ENCODE data around the gene TSC22D3. TPM values are rescaled to one million over a fixed set of nuclear protein-coding genes. Genes with fewer than 3 reads are reported as not detected.
"Not testable (repeated sequence)": the region's sequence is repeated elsewhere in the genome, so short reads cannot be mapped to it uniquely, and the experiment has no call there.

The TSC22D3 gene
- total RNA-seq, 1 donor from 2014 or later = 41.4 TPM

DNA sequence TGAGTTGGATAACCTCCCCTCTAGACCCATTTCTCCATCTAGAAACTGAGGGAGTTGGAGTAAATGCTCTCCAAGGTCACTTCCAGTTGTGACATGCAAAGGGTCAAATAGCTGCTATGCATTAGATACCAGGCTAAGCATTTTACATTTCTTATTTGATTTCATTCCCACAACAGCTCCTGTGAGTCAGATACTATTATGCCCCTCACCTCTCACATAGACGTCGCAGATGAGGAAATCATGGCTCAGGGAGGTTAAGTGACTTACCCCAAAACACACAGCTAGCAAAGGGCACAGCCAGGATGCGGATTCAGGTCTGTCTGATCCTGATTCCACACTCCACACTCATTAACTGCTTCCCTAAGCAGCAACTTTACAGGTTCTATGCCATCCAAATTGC lies 89.6 kb downstream of the TSC22D3 start:
- Mint-ChIP-seq H3K9me3 (ENCODE audit: low read depth) (peaks cover 15% of the 10 kb centered on the region), H3K27me3 (peaks cover 2% of the 10 kb centered on the region), H3K36me3 (ENCODE audit: insufficient read depth) (no peaks in the 10 kb centered on the region), H3K27ac (no peak overlapping the region), H3K4me1 (ENCODE audit: low read depth) (peaks cover 8% of the 10 kb centered on the region), H3K4me3 (ENCODE audit: low read depth) (no peak overlapping the region)
- no peak for DNase-seq (ENCODE audit: low spot score, unreplicated experiment)
- TF ChIP-seq, protein P1, sequence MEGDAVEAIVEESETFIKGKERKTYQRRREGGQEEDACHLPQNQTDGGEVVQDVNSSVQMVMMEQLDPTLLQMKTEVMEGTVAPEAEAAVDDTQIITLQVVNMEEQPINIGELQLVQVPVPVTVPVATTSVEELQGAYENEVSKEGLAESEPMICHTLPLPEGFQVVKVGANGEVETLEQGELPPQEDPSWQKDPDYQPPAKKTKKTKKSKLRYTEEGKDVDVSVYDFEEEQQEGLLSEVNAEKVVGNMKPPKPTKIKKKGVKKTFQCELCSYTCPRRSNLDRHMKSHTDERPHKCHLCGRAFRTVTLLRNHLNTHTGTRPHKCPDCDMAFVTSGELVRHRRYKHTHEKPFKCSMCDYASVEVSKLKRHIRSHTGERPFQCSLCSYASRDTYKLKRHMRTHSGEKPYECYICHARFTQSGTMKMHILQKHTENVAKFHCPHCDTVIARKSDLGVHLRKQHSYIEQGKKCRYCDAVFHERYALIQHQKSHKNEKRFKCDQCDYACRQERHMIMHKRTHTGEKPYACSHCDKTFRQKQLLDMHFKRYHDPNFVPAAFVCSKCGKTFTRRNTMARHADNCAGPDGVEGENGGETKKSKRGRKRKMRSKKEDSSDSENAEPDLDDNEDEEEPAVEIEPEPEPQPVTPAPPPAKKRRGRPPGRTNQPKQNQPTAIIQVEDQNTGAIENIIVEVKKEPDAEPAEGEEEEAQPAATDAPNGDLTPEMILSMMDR (IDR thresholded peaks at IDR 0.05; ENCODE audit: unreplicated experiment) = no peak

DNA sequence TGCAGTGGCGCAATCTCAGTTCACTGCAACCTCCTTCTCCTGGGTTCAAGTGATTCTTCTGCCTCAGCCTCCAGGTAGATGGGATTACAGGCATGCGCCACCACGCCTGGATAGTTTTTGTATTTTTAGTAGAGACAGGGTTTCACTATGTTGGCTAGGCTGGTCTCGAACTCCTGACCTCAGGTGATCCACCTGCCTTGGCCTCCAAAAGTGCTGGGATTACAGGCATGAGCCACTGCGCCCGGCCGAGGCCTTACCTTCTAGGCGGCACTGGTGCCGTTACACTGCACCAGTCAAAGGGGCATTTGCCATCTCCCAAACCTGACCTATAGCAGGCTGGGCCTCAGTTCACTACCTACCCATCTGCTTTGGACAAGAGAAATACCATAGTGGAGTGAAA lies 90.0 kb downstream of the TSC22D3 start:
- not testable (repeated sequence) for H3K4me1 Mint-ChIP-seq (ENCODE audit: low read depth); H3K27ac Mint-ChIP-seq; H3K36me3 Mint-ChIP-seq (ENCODE audit: insufficient read depth); H3K4me3 Mint-ChIP-seq (ENCODE audit: low read depth); DNase-seq (ENCODE audit: low spot score, unreplicated experiment); H3K27me3 Mint-ChIP-seq
- H3K9me3 Mint-ChIP-seq (ENCODE audit: low read depth) = peaks cover 19% of the 10 kb centered on the region

DNA sequence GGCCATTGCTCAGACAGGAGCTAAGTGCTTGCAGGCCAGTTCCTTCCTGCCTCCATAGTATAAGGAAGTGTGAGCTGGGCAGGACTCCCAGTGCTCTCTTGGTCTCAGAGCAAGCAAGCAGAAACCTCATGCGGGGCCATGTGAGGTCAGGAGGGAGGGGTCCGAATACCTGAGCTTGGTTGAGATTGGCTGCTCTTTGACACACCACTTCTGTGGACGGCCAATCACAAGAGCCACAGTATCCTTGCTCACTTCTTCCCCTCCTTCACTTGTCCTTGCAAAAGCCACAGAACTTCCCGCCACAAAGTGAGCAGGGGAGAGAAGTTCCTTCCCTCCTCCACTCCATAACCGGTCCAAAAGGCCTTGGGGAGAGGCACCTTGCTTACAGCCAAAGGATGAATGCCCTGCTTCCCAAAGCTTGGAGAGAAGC lies 90.6 kb downstream of the TSC22D3 start:
- peaks cover 19% of the 10 kb centered on the region for H3K9me3 Mint-ChIP-seq (ENCODE audit: low read depth)

DNA sequence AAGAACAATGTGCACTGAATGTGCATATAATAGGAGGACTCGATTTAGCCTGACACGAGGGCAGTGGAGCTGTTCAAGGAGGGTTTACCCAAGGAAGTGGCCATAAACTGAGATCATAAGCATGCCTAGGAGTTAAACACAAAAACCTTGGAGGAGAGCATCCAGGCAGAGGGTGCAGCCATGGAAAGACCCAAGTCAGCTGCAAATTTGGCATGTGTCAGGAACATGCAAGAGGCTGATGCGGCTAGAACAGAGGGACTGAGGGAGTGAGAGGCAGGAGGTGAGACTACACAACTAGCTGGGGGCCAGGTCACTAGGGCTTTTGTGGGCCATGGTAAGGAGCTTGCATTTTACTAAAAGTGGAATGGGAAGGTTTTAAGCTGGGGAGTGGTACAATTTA lies 91.7 kb downstream of the TSC22D3 start:
- Mint-ChIP-seq H3K4me1 (ENCODE audit: low read depth) (peaks cover 8% of the 10 kb centered on the region), H3K27ac (no peak overlapping the region), H3K36me3 (ENCODE audit: insufficient read depth) (no peaks in the 10 kb centered on the region), H3K4me3 (ENCODE audit: low read depth) (no peak overlapping the region), H3K9me3 (ENCODE audit: low read depth) (peaks cover 19% of the 10 kb centered on the region), H3K27me3 (peaks cover 15% of the 10 kb centered on the region)
- TF ChIP-seq, protein P1 (IDR thresholded peaks at IDR 0.05; ENCODE audit: unreplicated experiment) = no peak
- DNase-seq (ENCODE audit: low spot score, unreplicated experiment) = no peak

More for the DNA sequence above, 90.6 kb downstream of the TSC22D3 start:
- H3K27ac Mint-ChIP-seq = no peak overlapping the region
- H3K4me3 Mint-ChIP-seq (ENCODE audit: low read depth) = no peak overlapping the region
- H3K4me1 Mint-ChIP-seq (ENCODE audit: low read depth) = peaks cover 8% of the 10 kb centered on the region
- no peak for DNase-seq (ENCODE audit: low spot score, unreplicated experiment)
- TF ChIP-seq, protein P1 (IDR thresholded peaks at IDR 0.05; ENCODE audit: unreplicated experiment) = no peak
- H3K36me3 Mint-ChIP-seq (ENCODE audit: insufficient read depth) = no peaks in the 10 kb centered on the region
- H3K27me3 Mint-ChIP-seq = peaks cover 12% of the 10 kb centered on the region

DNA sequence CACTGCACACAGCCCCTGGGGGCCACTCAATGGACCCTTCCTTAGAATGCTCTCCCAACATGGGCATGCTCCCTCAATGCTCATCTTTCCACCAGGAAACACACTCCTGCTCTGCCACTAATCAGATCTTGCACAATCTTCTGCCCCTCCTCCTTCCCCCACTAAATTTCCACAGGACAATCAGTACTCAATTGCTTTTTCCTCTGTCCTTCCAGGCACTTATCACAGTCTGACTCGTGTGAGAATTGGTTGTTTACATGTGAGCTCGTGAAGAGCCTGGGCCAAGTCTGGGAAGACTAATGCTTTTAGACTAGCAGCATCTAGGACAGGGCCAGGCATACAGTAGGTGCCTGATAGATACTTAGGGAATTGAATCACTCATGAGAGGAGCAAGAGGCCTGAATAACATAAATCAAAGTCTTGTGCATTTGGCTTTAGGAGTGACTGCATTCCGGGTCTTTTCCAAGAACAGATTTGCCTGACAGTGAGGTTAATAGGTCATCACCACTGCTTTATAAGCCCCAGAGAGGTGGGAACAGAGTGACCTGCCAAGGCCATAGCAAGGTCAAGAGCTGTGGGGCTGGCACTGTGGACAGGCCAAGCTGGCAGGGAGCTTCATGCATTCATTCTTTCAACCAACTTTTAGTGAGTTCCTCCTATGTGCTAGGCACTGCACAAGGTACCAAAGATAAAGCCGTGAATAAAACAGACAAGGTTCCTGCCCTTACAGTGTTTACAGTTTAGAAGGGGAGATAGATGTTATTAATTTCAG lies 92.3 kb downstream of the TSC22D3 start:
- TF ChIP-seq, protein P1 (IDR thresholded peaks at IDR 0.05; ENCODE audit: unreplicated experiment) = no peak
- peaks cover 8% of the 10 kb centered on the region for H3K4me1 Mint-ChIP-seq (ENCODE audit: low read depth)
- H3K27ac Mint-ChIP-seq = no peak overlapping the region
- no peaks in the 10 kb centered on the region for H3K36me3 Mint-ChIP-seq (ENCODE audit: insufficient read depth)
- peaks cover 18% of the 10 kb centered on the region for H3K9me3 Mint-ChIP-seq (ENCODE audit: low read depth)
- H3K27me3 Mint-ChIP-seq = peaks cover 19% of the 10 kb centered on the region
- H3K4me3 Mint-ChIP-seq (ENCODE audit: low read depth) = no peak overlapping the region
- no peak for DNase-seq (ENCODE audit: low spot score, unreplicated experiment)

DNA sequence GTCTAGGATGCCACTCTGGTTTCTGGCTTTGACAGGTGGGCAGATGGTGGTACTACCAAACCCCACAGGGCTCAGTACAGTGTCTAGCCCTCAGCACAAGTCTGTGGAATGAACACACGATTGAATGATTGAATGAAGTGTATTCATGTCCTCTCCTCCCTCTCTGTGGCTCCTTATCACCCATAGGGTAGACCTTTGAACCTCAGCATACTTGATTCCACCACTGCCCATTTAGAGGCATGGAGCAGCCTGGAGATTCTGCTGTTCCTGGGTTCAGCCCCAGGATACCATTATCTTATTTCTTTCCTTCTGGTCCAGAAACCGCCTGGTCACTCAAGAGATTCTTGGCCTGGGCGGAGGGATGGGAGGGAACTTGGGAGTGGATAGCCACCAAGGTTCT lies 93.3 kb downstream of the TSC22D3 start:
- no peaks in the 10 kb centered on the region for H3K36me3 Mint-ChIP-seq (ENCODE audit: insufficient read depth)
- H3K27me3 Mint-ChIP-seq = peaks cover 29% of the 10 kb centered on the region

More for the DNA sequence above, 93.3 kb downstream of the TSC22D3 start:
- TF ChIP-seq, protein P1 (IDR thresholded peaks at IDR 0.05; ENCODE audit: unreplicated experiment) = no peak
- H3K27ac Mint-ChIP-seq = no peak overlapping the region
- H3K4me3 Mint-ChIP-seq (ENCODE audit: low read depth) = no peak overlapping the region
- peaks cover 8% of the 10 kb centered on the region for H3K4me1 Mint-ChIP-seq (ENCODE audit: low read depth)
- peaks cover 14% of the 10 kb centered on the region for H3K9me3 Mint-ChIP-seq (ENCODE audit: low read depth)
- no peak for DNase-seq (ENCODE audit: low spot score, unreplicated experiment)
